ENCODE measurements around the gene HMHB1. TPM values are rescaled to one million over a fixed set of nuclear protein-coding genes. Genes with fewer than 3 reads are reported as not detected.
"Not testable (repeated sequence)": the region's sequence is repeated elsewhere in the genome, so short reads cannot be mapped to it uniquely, and the experiment has no call there.

HMHB1 gene
- total RNA-seq, 1 experiment from 2014 or later: not detected

DNA sequence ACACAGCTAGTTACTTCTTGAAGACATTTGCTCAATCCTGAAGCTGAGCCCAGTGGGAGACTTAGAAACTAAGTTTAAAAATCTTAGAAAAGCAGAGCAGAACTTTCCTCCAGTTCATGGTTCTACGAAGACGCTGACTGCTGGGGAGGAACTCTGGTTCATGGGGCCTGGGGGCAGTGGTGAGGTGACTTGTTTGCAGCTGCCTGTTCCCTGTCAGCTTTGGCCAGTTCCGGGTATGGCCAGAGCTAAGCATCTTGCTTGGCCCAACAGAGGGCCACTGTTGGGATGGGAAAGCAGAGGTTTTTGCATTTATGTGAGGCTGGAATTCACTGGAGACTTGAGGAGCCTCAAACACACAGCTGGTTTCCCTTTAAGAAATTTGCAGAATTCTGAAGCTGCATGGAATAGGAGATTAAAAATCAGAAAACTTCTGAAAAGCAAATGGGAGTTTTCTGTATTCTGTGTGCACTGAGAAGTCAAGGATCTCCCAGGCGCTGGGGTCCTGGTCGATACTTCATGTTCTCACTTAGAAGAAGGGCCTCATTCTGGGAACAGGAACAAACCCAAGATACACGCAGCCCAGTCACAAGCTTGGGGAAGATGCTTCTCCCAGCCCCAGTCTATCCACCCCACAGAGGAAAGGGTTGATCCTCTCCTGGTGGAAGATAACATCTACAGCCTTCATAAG, 10.6 kb upstream of the HMHB1 start:
- no peak for DNase-seq (ENCODE audit: low read depth)

DNA sequence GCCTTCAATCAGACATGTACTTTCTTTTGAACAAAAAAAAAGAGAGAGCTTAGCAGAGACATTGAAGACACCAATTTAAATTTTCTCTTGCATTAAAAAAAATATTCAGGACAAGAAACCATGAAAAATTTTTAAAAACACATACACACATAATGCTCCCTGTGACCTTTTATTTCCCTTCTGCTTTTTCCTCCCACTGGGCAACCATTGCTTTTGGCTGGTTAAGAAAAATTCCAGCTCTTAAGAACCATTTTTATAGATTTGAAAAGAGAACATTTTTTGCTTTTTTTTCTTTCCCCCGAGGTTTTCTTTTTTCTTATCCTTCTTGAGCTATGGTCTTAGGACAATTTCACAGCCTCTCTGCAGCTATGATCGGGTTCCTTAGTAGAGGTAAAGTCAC, 6.1 kb upstream of the HMHB1 start:
- DNase-seq (ENCODE audit: low read depth): no peak

GRCh38 chr5:143806579-143806978, 5.4 kb upstream of the HMHB1 start:
- no peak for DNase-seq (ENCODE audit: low read depth)

GRCh38 chr5:143807401-143807800, 4.6 kb upstream of the HMHB1 start:
- no peak for DNase-seq (ENCODE audit: low read depth)

GRCh38 chr5:143816370-143816769, 4.4 kb downstream of the HMHB1 start:
- not testable (repeated sequence) for DNase-seq (ENCODE audit: low read depth)

- DNase-seq (ENCODE audit: low read depth): no peak
These were observed 7.8 kb downstream of the HMHB1 start for GRCh38 chr5:143819716-143820115.

DNA sequence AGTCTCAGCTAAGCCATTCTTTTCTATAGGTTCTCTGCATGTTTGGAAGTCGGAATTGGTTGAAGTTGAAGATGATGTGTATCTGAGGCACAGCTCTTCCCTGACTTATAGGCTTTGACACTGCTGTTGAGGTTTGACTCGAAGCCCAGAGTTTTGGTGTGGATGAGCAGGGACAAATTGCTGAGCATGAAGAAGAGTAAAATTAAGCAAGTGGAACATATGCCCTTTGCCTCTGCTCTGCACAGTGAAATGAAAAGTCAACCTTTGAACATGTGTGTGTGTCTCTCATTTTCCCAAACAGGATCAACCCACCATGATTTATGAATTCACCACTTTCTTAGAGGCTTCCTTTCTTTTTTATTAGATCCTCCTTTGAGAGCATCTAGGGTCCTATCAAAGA, 8.5 kb downstream of the HMHB1 start:
- DNase-seq (ENCODE audit: low read depth): no peak

- peak; percentile 70 for DNase-seq (ENCODE audit: low read depth)
These were observed 13.1 kb downstream of the HMHB1 start for GRCh38 chr5:143824851-143825720.

DNA sequence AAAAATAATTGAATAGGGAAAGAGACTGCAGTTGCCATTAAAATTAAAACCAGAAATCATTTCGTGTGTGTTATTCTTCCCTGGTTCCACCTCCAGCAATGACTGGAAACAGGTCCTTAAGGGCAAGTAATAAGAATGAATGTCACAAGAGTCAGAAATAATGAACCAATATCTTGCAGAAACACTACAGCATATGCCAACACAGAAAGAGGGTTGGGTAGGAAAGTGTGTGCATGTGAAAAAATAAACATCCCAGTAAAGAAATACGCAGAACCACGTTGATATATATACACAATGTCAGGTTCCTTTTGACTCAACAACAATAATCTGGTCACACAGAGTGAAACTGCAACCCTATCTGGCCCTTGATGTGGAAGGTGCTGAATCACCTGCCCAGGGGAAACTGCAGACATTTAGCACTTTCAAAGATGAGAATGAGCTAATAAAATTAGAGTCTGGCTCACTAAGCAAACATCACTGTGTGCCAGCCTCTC, 15.0 kb downstream of the HMHB1 start:
- DNase-seq (ENCODE audit: low read depth): peak; percentile 48

- no peak for DNase-seq (ENCODE audit: low read depth)
These were observed 16.7 kb downstream of the HMHB1 start for GRCh38 chr5:143828710-143829109.

- peak; percentile 6 for DNase-seq (ENCODE audit: low read depth)
These were observed 21.2 kb downstream of the HMHB1 start for GRCh38 chr5:143833177-143833576.

GRCh38 chr5:143835251-143835650, 23.3 kb downstream of the HMHB1 start:
- DNase-seq (ENCODE audit: low read depth): no peak

DNA sequence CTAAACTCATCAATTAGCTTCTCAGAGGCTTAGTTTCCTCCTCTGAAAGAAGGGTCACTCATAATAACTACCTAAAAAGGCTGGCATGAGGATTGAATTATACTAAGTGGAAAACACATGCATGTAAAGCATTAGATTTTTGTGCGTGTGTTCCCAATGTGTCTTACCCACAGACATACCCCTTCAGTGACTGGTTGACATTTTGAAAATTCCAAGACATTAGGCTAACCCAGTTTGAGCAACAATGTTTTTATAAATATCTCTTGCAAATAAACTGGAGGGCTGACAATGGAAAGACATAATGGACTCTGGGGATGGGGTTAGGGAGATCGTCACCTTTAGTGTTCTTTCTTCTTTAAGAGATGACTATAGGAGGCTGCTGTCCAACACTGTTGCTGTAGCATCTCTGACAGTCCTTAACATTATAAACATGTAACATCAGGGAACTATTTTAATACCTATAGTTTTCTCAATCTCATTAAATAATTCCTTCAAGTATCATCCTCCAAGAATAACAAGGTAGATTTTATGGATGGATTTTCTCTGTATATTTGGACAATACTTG, 24.3 kb downstream of the HMHB1 start:
- DNase-seq (ENCODE audit: low read depth): no peak

GRCh38 chr5:143837306-143837848, 25.4 kb downstream of the HMHB1 start:
- DNase-seq (ENCODE audit: low read depth): peak; percentile 24

DNA sequence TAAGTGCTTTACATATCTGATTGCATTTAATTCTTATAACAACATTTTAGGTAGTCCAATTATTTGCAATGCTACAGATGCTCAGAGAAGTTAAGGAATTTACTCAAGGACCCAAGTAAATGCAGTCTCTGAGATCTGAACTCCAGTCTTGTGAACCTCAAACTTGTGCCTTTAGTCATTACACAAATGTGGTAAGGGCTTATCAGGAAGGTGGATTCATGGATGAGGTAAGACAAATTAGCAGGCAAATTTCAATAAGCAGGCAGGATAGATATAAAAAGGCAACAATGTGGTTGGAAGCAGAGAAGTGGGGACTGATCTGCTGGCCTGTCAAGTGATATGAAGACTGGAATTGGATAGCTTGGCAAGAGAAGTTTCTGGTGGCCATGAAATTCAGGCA, 29.5 kb downstream of the HMHB1 start:
- DNase-seq (ENCODE audit: low read depth): no peak

DNA sequence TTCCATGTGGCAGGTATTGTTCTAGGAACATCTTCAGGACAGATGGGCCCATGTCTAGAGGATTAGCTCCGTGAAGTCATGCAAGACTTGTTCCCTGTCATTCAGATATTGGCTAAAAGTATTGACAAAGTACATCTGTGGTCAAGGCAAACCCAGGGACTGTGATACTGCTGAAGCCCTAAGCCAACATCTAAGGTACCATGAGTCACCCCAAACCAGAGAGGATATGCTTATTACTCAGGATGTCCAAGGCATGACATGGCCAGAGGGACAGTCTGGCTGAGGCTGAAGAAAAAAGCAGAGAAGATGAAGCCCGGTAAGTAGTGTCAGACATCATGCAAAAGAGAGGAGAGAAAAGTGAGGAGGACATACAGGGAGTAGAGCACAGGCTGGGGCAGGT, 31.0 kb downstream of the HMHB1 start:
- DNase-seq (ENCODE audit: low read depth): peak; percentile 25

DNA sequence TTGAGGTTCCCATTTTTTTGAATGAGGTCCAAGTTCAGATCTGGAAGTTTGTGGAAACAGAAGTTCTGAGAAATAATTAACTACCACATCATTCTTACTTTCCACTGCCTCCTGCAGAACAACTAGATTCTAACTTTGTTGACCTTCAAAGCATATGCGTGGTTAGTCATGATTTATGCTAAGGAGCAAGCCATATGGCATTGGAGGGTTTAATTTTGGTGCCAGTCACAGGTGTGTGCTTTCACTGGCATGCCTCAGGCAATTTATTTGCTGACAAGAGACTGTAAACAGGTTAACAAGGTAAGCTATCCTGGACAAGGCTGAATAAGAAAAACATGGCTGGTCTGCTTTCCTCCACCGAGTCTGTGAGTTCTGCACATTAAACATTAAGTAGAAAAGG, 31.5 kb downstream of the HMHB1 start:
- no peak for DNase-seq (ENCODE audit: low read depth)

DNA sequence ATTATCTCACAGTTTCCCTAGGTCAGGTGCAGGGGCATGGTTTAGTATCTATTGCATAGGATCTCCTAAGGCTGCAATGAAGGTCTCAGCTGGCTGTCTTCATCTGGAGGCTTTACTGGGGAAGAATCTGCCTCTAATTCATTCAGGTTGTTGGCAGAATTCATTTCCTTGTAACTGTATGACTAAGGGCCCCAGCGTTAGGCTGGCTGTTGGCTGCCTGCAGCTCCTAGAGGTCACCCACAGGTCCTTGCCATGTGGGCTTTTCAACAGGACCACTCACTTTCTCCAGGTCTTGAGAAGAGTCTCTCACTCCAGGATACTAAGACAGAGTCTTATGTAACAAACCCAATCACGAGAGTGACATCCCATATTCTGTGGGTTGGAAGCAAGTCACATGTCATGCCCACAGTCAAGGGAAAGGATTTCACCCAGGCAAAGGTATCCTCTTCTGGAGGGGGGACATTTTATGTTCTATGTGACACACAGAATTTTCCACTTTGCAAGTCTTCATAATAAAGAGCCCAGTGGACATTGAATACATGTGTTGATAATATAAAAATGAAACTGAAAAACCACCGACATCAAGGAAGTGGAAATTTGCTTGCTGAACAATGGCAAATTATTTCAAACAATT, 38.2 kb downstream of the HMHB1 start:
- no peak for DNase-seq (ENCODE audit: low read depth)

GRCh38 chr5:143851383-143851782, 39.4 kb downstream of the HMHB1 start:
- no peak for DNase-seq (ENCODE audit: low read depth)

- DNase-seq (ENCODE audit: low read depth): no peak
These were observed 48.2 kb downstream of the HMHB1 start for GRCh38 chr5:143860211-143860610.

DNA sequence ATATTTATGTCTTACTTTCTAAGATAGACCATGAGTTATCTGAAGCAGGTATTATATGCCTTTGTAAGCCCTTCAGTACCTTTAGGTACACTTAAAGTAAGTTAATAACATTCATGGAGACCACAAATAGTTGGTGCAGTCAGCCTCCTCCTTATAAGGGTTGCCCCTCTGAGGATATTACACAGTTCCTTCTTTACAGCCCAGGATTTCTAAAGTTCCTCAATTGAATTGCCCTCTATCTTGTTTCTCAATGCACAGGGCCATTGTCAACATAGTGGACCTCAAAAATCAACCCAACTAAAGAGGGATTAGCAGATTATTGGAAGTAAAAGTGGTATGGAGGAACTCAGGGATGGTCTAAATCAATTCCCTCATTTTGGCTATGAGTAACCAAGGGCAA, 50.3 kb downstream of the HMHB1 start:
- no peak for DNase-seq (ENCODE audit: low read depth)
